Measurements from ENCODE around the gene IDH2.

DNA sequence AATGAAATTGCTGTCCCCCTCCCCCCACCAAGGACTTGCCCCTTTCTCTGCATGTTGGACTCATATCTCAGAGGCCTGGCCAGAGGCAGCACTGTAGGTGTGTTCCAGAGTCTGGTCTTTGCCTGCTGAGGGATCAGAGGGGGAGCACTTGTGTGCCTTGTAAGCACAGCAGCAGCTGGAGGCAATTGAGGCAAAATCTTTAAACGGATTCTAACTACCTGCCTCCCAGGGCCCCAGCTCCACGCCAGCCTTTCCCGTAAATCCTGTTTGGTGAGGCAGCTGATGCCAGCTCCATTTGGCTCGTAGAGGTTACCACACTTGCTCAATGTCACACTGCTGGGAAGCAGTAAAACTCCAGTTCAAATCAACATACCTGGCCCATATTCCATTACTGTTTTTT is 2.3 kb upstream of the IDH2 start:
- TF ChIP-seq CTCF (IDR thresholded peaks at IDR 0.05 in 2 of 3, conservative IDR thresholded peaks at IDR 0.05 in 1 of 3; ENCODE audit: borderline replicate concordance in 1 of 3, insufficient read depth in 1 of 3, low read depth in 2 of 3, low read length in 2 of 3): no peak
- no peak for TF ChIP-seq RAD21 (IDR thresholded peaks at IDR 0.05; ENCODE audit: low read depth)
- TF ChIP-seq ZNF274 (IDR thresholded peaks at IDR 0.05; ENCODE audit: low read depth, low read length): no peak
- no peak for TF ChIP-seq POLR2AphosphoS5 (IDR thresholded peaks at IDR 0.05; ENCODE audit: low read depth, low read length)
- TF ChIP-seq, protein P1, sequence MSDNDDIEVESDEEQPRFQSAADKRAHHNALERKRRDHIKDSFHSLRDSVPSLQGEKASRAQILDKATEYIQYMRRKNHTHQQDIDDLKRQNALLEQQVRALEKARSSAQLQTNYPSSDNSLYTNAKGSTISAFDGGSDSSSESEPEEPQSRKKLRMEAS (IDR thresholded peaks at IDR 0.05): no peak
- no peak for TF ChIP-seq EZH2phosphoT487 (IDR thresholded peaks at IDR 0.05; ENCODE audit: borderline replicate concordance)
- no peak for TF ChIP-seq POLR2A (IDR thresholded peaks at IDR 0.05; ENCODE audit: borderline replicate concordance, extremely low read depth, insufficient read depth, insufficient read length)
- no peak for TF ChIP-seq EZH2 (IDR thresholded peaks at IDR 0.05)
- no peak for TF ChIP-seq SP1 (IDR thresholded peaks at IDR 0.05; ENCODE audit: low read depth)
- no peak for TF ChIP-seq CEBPB (IDR thresholded peaks at IDR 0.05; ENCODE audit: low read depth)
- no peak for TF ChIP-seq SIN3A (IDR thresholded peaks at IDR 0.05; ENCODE audit: low read depth)
